Gastroesophageal sphincter (tissue), 4 donors: ENCODE results near the gene CHRND. TPM values are rescaled to one million over a fixed set of nuclear protein-coding genes. Genes with fewer than 3 reads are reported as not detected.
"Not testable (repeated sequence)": the region's sequence is repeated elsewhere in the genome, so short reads cannot be mapped to it uniquely, and the experiment has no call there.

Source experiments
- ATAC-seq: fragments of 150-250 bp; one replicate; pipeline ENCODE4 v1.9.1; 2016; ENCODE audit warnings: mild to moderate bottlenecking, moderate library complexity
- H3K27ac ChIP-seq, 4 donors: fragments of 200-600 bp; sonication (generic) in 3 of 4; 1 replicate in 3 of 4; 2 replicates in 1 of 4; pipeline ENCODE4 v1.5.1; 2016 to 2019
- H3K27me3 ChIP-seq: fragments of 200-600 bp; sonication (generic); one replicate; pipeline ENCODE4 v1.5.1; 2019
- H3K36me3 ChIP-seq, 2 donors: fragments of 200-600 bp; sonication (generic); one replicate each; pipeline ENCODE4 v1.5.1; 2019; ENCODE audit warnings: control low read depth in 1 of 2
- H3K4me1 ChIP-seq, 3 donors: fragments of 200-600 bp; sonication (generic); 1 replicate in 2 of 3; 2 replicates in 1 of 3; pipeline ENCODE4 v1.5.1; 2016 to 2019; ENCODE audit warnings: control low read depth in 2 of 3
- H3K4me3 ChIP-seq, 2 donors: fragments of 200-600 bp; sonication (generic); one replicate each; pipeline ENCODE4 v1.5.1; 2019; ENCODE audit warnings: mild to moderate bottlenecking in 1 of 2, moderate library complexity in 1 of 2
- H3K9me3 ChIP-seq, 3 donors: fragments of 200-600 bp; sonication (generic); one replicate each; pipeline ENCODE4 v1.5.1; 2017 to 2019; ENCODE audit warnings: control low read depth in 2 of 3
- CTCF ChIP-seq, 4 experiments: fragments of 200-600 bp in 2 of 4; fragments of 450-650 bp in 2 of 4; sonication (generic) in 1 of 4; IDR thresholded peaks; one replicate each; pipeline ENCODE4 v1.5.1; 2017 to 2019; ENCODE audit warnings: antibody characterized with exemption in 4 of 4, mild to moderate bottlenecking in 2 of 4, moderate library complexity in 2 of 4
- EP300 ChIP-seq: sonication (generic); formaldehyde crosslinking; IDR thresholded peaks from one replicate; pipeline ENCODE4 v1.6.1; 2017; ENCODE audit warnings: antibody characterized with exemption, mild to moderate bottlenecking
- POLR2A ChIP-seq, 2 donors: fragments of 450-650 bp; IDR thresholded peaks; one replicate each; pipeline ENCODE4 v1.6.1; 2017; ENCODE audit warnings: antibody characterized with exemption in 2 of 2, mild to moderate bottlenecking in 2 of 2, moderate library complexity in 1 of 2
- POLR2AphosphoS5 ChIP-seq: sonication (generic); formaldehyde crosslinking; IDR thresholded peaks from one replicate; pipeline ENCODE4 v1.6.1; 2017; ENCODE audit warnings: antibody characterized with exemption
- WGBS, 2 donors: methylation state at CpG; one replicate each; pipeline ENCODE4 v1.1.5; 2018; ENCODE audit warnings: low coverage in 1 of 2; 5-methylcytosine and 5-hydroxymethylcytosine counted together
- total RNA-seq, 4 donors: library from RNA; depleted of rRNA; stranded (reverse); fragments of >200 nt; gene quantifications; one replicate each; pipeline ENCODE4 v1.1.0, GENCODE V29; 2016

Gene CHRND
- total RNA-seq, 4 donors from 2014 or later: not detected

DNA sequence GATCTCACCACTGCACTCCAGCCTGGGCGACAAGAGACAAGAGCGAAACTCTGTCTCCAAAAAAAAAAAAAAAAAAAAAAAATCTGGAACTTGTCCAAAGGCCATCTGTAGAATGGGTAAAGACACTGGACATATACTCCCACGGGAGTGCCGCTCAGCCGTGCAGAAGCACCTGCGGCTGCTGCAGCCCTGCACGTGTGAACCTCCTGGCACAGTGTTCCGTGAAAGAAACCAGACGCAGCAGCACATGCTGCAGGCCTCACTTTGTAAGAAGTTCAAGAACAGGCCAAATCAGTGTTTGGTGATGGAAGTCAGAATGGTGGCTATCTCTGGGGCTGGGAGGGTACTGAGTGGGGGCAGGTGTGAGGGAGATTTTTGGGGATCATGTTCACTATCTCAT is 6.5 kb downstream of the CHRND start:
- H3K27ac ChIP-seq: no peak overlapping the region
- H3K9me3 ChIP-seq: peaks cover 0 to 11% (median 0%) of the 10 kb centered on the region in 3 donors
- WGBS, 2 donors: 33% methylated on average over 7 of the region's 9 CpGs; no CpG with 5 or more reads in 1 of the 2 donors
- no peaks in the 10 kb centered on the region for H3K4me1 ChIP-seq
- TF ChIP-seq POLR2A (IDR thresholded peaks at IDR 0.05): no peak
- TF ChIP-seq POLR2AphosphoS5: no peak
- no peak for TF ChIP-seq CTCF (IDR thresholded peaks at IDR 0.05)
- TF ChIP-seq EP300: no peak
- no peaks in the 10 kb centered on the region for H3K36me3 ChIP-seq
- H3K4me3 ChIP-seq: no peak overlapping the region
- H3K27me3 ChIP-seq: peaks cover 40% of the 10 kb centered on the region
- no peak for ATAC-seq

DNA sequence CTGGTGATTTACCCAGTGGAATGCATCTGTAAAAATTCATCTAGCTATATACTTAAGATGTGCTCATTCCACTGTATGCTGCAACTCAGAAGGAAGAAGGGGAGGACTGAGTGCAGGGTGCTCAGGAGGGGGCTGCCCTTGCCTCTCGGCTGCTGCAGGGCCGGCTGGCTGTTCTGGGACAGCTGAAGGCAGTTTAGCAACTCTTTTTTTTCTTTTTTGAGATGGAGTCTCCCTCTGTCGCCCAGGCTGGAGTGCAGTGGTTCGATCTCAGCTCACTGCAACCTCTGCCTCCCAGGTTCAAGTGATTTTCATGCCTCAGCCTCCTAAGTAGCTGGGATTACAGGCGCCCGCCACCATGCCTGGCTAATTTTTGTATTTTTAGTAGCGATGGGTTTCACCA is 6.9 kb downstream of the CHRND start:
- Histone ChIP-seq H3K9me3 (peaks cover 0 to 11% (median 0%) of the 10 kb centered on the region in 3 donors), H3K27me3 (peaks cover 44% of the 10 kb centered on the region)

GRCh38 chr2:232533944-232534710 is 8.2 kb downstream of the CHRND start:
- no peak overlapping the region for H3K4me3 ChIP-seq
- no peak overlapping the region for H3K27ac ChIP-seq
- ATAC-seq: peak; percentile 12
- H3K4me1 ChIP-seq: no peaks in the 10 kb centered on the region
- peaks cover 50% of the 10 kb centered on the region for H3K27me3 ChIP-seq
- peaks cover 0 to 11% (median 0%) of the 10 kb centered on the region in 3 donors for H3K9me3 ChIP-seq
- H3K36me3 ChIP-seq: no peaks in the 10 kb centered on the region
- TF ChIP-seq CTCF (IDR thresholded peaks at IDR 0.05): no peak
- TF ChIP-seq POLR2A (IDR thresholded peaks at IDR 0.05): no peak
- TF ChIP-seq EP300: no peak
- no peak for TF ChIP-seq POLR2AphosphoS5
- WGBS, 2 donors: 89% methylated on average over 3 of the region's 13 CpGs; no CpG with 5 or more reads in 1 of the 2 donors

More for the DNA sequence above, 6.9 kb downstream of the CHRND start:
- H3K27ac ChIP-seq, H3K36me3 ChIP-seq, H3K4me1 ChIP-seq, H3K4me3 ChIP-seq, ATAC-seq: not testable (repeated sequence)
- whole genome bisulfite sequencing, 2 donors: 78 to 100% methylated on average over 3 to 6 of the region's 7 CpGs

DNA sequence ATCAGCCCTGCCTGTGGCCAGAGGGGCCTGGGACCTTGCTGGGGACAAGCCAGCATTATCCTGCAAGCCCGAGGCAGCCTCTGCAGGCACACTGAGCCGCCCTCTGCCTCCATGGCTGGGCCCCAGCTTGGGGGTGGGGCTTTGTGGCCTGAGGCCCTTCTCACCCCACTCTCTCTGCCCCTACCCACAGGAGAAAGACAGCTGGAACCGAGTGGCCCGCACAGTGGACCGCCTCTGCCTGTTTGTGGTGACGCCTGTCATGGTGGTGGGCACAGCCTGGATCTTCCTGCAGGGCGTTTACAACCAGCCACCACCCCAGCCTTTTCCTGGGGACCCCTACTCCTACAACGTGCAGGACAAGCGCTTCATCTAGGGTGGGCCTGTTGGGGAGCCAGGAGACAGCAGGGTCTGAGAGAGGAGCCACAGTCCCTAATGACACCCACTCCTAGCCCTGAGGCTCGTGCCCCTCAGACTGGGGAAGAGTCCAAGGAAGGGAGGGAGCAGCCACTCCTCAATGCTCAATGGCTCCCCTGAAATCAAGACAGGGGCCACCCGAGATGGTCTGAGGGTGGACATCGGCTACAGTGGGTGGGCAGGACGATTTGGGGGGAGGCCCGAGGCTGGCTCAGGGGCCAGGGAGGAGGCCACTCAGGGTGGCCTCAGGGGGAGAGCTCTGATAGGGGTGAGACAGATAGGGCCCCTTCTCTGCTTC is 9.1 kb downstream of the CHRND start:
- H3K27ac ChIP-seq: no peak overlapping the region
- no peak for ATAC-seq
- H3K9me3 ChIP-seq: peaks cover 0 to 11% (median 0%) of the 10 kb centered on the region in 3 donors
- H3K4me1 ChIP-seq: no peaks in the 10 kb centered on the region
- TF ChIP-seq POLR2A (IDR thresholded peaks at IDR 0.05): no peak
- TF ChIP-seq CTCF (IDR thresholded peaks at IDR 0.05): no peak
- TF ChIP-seq EP300: no peak
- no peak for TF ChIP-seq POLR2AphosphoS5
- H3K4me3 ChIP-seq: no peak overlapping the region
- no peaks in the 10 kb centered on the region for H3K36me3 ChIP-seq
- WGBS, 2 donors: 80% methylated on average over 1 of the region's 14 CpGs; no CpG with 5 or more reads in 1 of the 2 donors
- H3K27me3 ChIP-seq: peaks cover 55% of the 10 kb centered on the region

DNA sequence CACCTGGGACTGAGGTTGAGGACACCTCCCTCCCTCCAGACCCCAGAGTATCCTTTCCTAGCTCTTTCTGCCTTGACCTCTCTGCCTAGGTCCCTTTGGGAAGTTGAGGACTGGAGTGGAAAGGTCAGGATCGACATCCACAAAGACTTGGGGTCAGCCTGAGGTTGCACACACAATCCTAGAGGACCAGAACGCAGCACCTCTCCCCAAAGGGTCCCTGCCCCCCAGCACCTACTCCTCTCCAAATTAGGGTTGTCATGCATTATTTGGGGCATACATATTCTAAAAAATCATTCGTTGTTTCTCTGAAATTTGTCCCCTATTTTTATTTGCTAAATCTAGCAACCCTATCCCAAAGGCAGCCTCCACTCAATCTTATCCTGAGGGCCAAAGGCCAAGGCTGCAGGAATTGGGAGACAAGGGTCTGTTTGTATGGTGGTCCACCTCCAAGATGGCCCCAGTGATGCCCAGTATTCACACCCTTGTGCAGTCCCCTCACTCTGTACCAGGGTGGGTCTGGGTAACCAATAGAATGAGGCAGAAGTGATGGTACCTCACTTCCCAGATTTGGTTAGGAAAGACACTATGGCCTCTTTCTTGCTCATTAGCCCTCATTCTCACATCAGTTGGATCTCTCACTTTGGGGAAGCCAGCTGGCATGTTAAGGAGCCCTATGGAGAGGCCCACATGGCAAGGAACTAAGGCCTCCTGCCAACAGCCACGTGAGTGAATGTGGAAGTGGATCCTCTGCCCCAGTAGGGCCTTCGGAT is 10.0 kb downstream of the CHRND start:
- Histone ChIP-seq H3K27me3 (peaks cover 62% of the 10 kb centered on the region), H3K4me3 (no peak overlapping the region), H3K36me3 (no peaks in the 10 kb centered on the region), H3K4me1 (no peaks in the 10 kb centered on the region), H3K27ac (no peak overlapping the region), H3K9me3 (peaks cover 0 to 11% (median 0%) of the 10 kb centered on the region in 3 donors)
- ATAC-seq: no peak
- TF ChIP-seq POLR2AphosphoS5: no peak
- TF ChIP-seq CTCF (IDR thresholded peaks at IDR 0.05): no peak
- TF ChIP-seq EP300: no peak
- no peak for TF ChIP-seq POLR2A (IDR thresholded peaks at IDR 0.05)
- WGBS, 2 donors: 88% methylated on average over 2 of the region's 5 CpGs; no CpG with 5 or more reads in 1 of the 2 donors
